ENCODE results near the gene BOLA3. TPM values are rescaled to one million over a fixed set of nuclear protein-coding genes. Genes with fewer than 3 reads are reported as not detected.

BOLA3 gene
- total and polyA plus RNA-seq, 2 of the 4 experiments (the other 2 are of a cell fraction) = 13.3 to 39.5 TPM

- no peak overlapping the region for H2BK15ac ChIP-seq (ENCODE audit: low read depth, low read length)
- H3K9me1 ChIP-seq (ENCODE audit: insufficient read depth, low read length) = no peaks in the 10 kb centered on the region
- no peaks in the 10 kb centered on the region for H3K79me1 ChIP-seq (ENCODE audit: low read depth in 1 of 2, low read length in 2 of 2)
- H3K4me1 ChIP-seq (ENCODE audit: control insufficient read depth, insufficient read depth, low read length) = no peaks in the 10 kb centered on the region
- H3K4me2 ChIP-seq (ENCODE audit: low read depth, low read length) = no peak overlapping the region
- H3K9me3 ChIP-seq (ENCODE audit: control insufficient read depth, insufficient read depth, low read length) = no peaks in the 10 kb centered on the region
- H3K56ac ChIP-seq (ENCODE audit: extremely low read depth, insufficient read depth, low read length) = no peak overlapping the region
- H4K8ac ChIP-seq (ENCODE audit: low read depth in 2 of 2, low read length in 2 of 2) = no peak overlapping the region
- no peak for ATAC-seq (ENCODE audit: low read depth)
- H3K4ac ChIP-seq (ENCODE audit: low read depth, low read length) = no peak overlapping the region
- no peak overlapping the region for H4K5ac ChIP-seq (ENCODE audit: low read depth, low read length)
- BruUV-seq (replicated peaks) = no TSS peak
- no peak overlapping the region for H2BK5ac ChIP-seq (ENCODE audit: low read depth, low read length, poor library complexity, severe bottlenecking)
- in situ Hi-C loops (cut with MboI; ENCODE audit: low sequenced_read_pairs) = no loop called here
- H2AFZ ChIP-seq (replicated peaks; ENCODE audit: low read length, poor library complexity) = no peak overlapping the region
- TF ChIP-seq MXI1 (IDR thresholded peaks at IDR 0.05; ENCODE audit: borderline replicate concordance, low read depth, low read length) (no peak), FOS (IDR thresholded peaks at IDR 0.05; ENCODE audit: low read depth, low read length) (no peak), MAZ (IDR thresholded peaks at IDR 0.05; ENCODE audit: borderline replicate concordance, low read depth, low read length) (no peak), RAD21 (IDR thresholded peaks at IDR 0.05; ENCODE audit: low read length) (no peak), BHLHE40 (IDR thresholded peaks at IDR 0.05; ENCODE audit: low read depth, low read length) (no peak), RFX5 (IDR thresholded peaks at IDR 0.05; ENCODE audit: low read depth, low read length) (no peak), NFE2L2 (IDR thresholded peaks at IDR 0.05; ENCODE audit: low read depth, low read length) (no peak), SMC3 (IDR thresholded peaks at IDR 0.05; ENCODE audit: low read depth, low read length) (no peak), POLR2A (IDR thresholded peaks at IDR 0.05; ENCODE audit: low read depth, low read length) (no peak), CHD1 (IDR thresholded peaks at IDR 0.05; ENCODE audit: low read depth, low read length) (no peak), CEBPB (IDR thresholded peaks at IDR 0.05; ENCODE audit: low read depth, low read length) (no peak), MAFK (IDR thresholded peaks at IDR 0.05; ENCODE audit: low read depth, low read length) (no peak), ELK1 (IDR thresholded peaks at IDR 0.05; ENCODE audit: borderline replicate concordance, low read depth, low read length) (no peak), RCOR1 (IDR thresholded peaks at IDR 0.05; ENCODE audit: insufficient replicate concordance, low read length) (no peak)
- TF ChIP-seq, protein P1, sequence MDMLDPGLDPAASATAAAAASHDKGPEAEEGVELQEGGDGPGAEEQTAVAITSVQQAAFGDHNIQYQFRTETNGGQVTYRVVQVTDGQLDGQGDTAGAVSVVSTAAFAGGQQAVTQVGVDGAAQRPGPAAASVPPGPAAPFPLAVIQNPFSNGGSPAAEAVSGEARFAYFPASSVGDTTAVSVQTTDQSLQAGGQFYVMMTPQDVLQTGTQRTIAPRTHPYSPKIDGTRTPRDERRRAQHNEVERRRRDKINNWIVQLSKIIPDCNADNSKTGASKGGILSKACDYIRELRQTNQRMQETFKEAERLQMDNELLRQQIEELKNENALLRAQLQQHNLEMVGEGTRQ (IDR thresholded peaks at IDR 0.05; ENCODE audit: low read depth, low read length) = no peak
- TF ChIP-seq, protein P2, sequence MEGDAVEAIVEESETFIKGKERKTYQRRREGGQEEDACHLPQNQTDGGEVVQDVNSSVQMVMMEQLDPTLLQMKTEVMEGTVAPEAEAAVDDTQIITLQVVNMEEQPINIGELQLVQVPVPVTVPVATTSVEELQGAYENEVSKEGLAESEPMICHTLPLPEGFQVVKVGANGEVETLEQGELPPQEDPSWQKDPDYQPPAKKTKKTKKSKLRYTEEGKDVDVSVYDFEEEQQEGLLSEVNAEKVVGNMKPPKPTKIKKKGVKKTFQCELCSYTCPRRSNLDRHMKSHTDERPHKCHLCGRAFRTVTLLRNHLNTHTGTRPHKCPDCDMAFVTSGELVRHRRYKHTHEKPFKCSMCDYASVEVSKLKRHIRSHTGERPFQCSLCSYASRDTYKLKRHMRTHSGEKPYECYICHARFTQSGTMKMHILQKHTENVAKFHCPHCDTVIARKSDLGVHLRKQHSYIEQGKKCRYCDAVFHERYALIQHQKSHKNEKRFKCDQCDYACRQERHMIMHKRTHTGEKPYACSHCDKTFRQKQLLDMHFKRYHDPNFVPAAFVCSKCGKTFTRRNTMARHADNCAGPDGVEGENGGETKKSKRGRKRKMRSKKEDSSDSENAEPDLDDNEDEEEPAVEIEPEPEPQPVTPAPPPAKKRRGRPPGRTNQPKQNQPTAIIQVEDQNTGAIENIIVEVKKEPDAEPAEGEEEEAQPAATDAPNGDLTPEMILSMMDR (conservative IDR thresholded peaks at IDR 0.05; ENCODE audit: low read depth, low read length) = no peak
- H3K9ac ChIP-seq (ENCODE audit: low read depth, low read length) = no peak overlapping the region
- H3K23ac ChIP-seq (ENCODE audit: low read depth, low read length) = no peak overlapping the region
- no peak overlapping the region for H2BK120ac ChIP-seq (ENCODE audit: low read depth, low read length)
- no CpG with 5 or more reads among the region's 8 CpGs for WGBS, 2 experiments (ENCODE audit: extremely low coverage in 2 of 2, insufficient read length in 1 of 2)
- ChIA-PET POLR2A (ENCODE audit: unreplicated experiment) (no interaction called here), CTCF (interaction anchor here (0.9 kb wide), 1 partner anchor 278 kb away, joined by 3 read pairs; no protein-coding TSS in a partner anchor)
- no peak overlapping the region for H4K91ac ChIP-seq (ENCODE audit: insufficient read depth, low read depth, low read length)
- H3K36me3 ChIP-seq (ENCODE audit: control insufficient read depth, insufficient read depth, low read length) = peaks cover 27% of the 10 kb centered on the region
- intact Hi-C loops (cut with micrococcal nuclease) = no loop called here
- no peaks in the 10 kb centered on the region for H4K20me1 ChIP-seq (ENCODE audit: insufficient read depth, low read length)
- no peak overlapping the region for H3K18ac ChIP-seq (ENCODE audit: low read depth, low read length)
- H2BK20ac ChIP-seq (ENCODE audit: low read depth, low read length) = no peak overlapping the region
- no peak overlapping the region for H2AK9ac ChIP-seq (replicated peaks; ENCODE audit: low read depth, low read length, poor library complexity)
- H2AK5ac ChIP-seq (ENCODE audit: low read depth, low read length) = no peak overlapping the region
- no peaks in the 10 kb centered on the region for H3K27me3 ChIP-seq (ENCODE audit: control insufficient read depth, insufficient read depth, low read length)
- no peak overlapping the region for H3K27ac ChIP-seq (ENCODE audit: insufficient read depth, low read length)
- no peak for DNase-seq
- H3K4me3 ChIP-seq (ENCODE audit: insufficient read depth, low read depth, low read length) = no peak overlapping the region
- dilution Hi-C loops (cut with HindIII; ENCODE audit: low sequenced_read_pairs, unreplicated experiment) = loop anchor here (25.0 kb wide), 1 partner anchor 268 kb away; the partner anchor contains the start of gene STAMBP
- no peak overlapping the region for H3K14ac ChIP-seq (replicated peaks; ENCODE audit: low read depth, low read length)
Measured at GRCh38 chr2:74105413-74105812, 42.3 kb downstream of the BOLA3 start.
